C4-2B (cell line): ENCODE measurements around the gene AKAP7.

ENCODE experiments used
- CTCF ChIP-seq: fragments of 450-650 bp; conservative IDR thresholded peaks from 2 replicates; pipeline ENCODE4 v1.5.1; 2017; ENCODE audit warnings: mild to moderate bottlenecking
- ZFX ChIP-seq: fragments of 450-650 bp; IDR thresholded peaks from 2 replicates; pipeline ENCODE4 v1.6.1; 2017

- TF ChIP-seq CTCF (no peak), ZFX (no peak)
These were observed 33.2 kb upstream of the AKAP7 start for GRCh38 chr6:131101911-131102680.
